Cardiac fibroblast (primary cell): Measurements from ENCODE around the gene CTPS1.

Source experiments
- DNase-seq, 2 donors: peaks; one replicate each; pipeline versions ENCODE4 v3.0.0 to v3.0.0-alpha.2; 2010; ENCODE audit warnings: low read depth in 2 of 2
- H3K4me3 ChIP-seq, 2 donors: replicated peaks in 1 of 2; 1 replicate in 1 of 2; 2 replicates in 1 of 2; pipeline ENCODE4 v1.5.1; 2011; ENCODE audit warnings: low read depth in 2 of 2, low read length in 2 of 2, mild to moderate bottlenecking in 2 of 2, moderate library complexity in 1 of 2
- CTCF ChIP-seq: IDR thresholded peaks from one replicate; pipeline ENCODE4 v1.5.1; 2011; ENCODE audit warnings: low read depth, mild to moderate bottlenecking, low read length, inconsistent platforms

CTPS1 gene

DNA sequence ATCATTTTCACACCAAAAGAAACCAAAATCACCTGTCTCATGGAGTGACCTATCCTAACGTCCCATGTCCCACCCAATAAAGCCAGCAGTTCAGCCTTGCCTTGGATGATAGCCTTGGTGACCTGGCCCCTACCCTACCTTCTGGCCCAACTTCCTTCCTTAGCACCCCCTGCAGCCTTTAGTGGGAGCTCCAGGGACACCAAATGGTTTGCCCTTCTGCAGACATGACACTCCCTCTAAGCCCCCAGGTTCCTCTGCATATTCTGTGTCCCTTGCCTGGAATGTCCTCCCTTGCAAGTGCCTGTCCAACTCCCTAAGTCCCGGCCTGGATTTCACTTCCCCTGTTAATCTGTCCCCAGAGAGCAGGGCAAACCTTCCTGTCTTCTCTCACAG lies 39.9 kb downstream of the CTPS1 start:
- DNase-seq: no peak
- TF ChIP-seq CTCF: no peak
- H3K4me3 ChIP-seq: no peak overlapping the region

DNA sequence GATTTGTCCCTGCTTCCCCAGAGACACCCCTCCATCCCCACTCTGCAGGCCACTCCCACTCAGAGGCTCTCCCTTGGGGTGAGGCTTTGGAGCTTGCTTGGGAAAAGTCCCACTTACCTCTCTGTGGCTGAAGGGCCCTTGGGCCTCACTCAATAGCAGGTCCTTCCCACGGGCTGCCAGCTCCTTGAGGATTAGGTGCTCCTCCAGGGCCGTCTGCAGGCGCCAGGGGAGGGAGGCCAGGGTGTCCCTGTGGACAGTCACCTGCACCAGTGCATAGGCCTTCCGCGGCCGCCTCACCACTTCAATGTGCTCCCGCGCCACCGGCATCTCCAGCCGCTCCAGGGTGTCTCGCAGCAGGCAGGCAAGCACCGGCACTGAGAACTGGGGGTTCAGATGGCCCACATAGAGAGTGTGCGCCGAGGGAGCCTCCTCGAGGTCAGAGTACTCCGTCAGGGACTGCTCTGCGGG lies 40.6 kb downstream of the CTPS1 start:
- DNase-seq: no peak
- H3K4me3 ChIP-seq: no peak overlapping the region
- no peak for TF ChIP-seq CTCF

DNA sequence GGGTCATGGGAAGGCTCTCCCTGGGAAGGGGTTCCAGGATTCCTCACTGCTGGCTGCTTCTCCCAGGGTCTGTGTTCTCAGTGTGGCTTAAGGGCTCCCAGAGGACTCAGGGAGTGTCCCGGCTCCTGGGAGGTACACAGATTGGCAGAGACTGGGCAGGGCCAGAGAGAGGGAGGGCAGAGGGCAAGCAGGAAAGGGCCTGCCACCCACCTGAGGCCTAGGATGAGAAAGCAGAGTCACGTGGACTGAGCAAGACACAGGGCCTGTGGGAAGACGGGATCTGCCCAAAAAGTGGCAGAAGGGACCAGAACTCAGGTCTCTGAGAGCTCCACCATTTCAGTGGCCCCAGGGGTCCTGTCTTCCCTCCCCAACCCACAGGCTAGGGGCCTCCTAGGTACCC lies 41.2 kb downstream of the CTPS1 start:
- no peak overlapping the region for H3K4me3 ChIP-seq
- DNase-seq: no peak
- TF ChIP-seq CTCF: no peak

DNA sequence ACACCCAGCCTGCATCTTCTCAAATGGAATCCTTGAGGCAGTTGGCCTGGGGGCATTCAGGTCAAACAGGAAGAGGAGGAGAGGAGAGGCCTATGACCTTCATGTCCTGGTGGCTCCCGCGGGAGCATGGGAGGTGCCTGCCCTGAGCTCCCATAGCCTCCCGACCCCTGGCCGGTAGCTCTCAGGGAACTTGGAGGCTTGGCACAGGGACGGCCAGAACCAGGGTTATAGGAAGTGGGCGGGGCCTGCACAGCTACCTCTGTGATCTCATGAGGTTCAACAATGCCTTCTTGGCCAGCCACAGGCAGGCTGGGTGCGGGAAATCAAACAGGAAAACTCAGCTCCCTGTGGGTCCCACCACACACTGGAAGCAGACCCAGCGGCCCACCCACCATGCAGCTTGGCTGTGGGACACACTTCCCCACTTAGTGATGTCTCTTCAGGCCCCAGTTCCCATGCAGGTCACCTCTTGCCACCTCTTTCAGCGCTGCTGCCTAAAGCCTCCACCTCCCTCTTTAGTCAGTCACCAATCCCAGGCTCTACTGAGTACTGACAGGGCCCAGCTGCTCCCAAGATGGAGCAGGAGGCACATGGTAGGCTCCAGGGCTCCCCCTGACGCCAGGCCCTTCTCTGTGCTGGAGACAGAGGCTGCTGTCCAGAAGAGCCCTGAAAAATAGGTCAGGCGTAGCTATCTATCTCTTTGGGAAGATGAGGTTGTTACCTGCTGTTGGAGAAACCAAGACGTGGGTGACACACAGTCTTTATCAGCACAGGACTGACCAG lies 42.2 kb downstream of the CTPS1 start, which contains the start of gene SLFNL1:
SLFNL1 (minus strand) TSS at position 200 of the 783 bp plus-strand sequence. CDS start 1,065 bp downstream, outside the sequence.
- no peak within 1 kb of the TSS for H3K4me3 ChIP-seq
- DNase-seq: peak; percentile 48 to 53
- peak; percentile 14 for TF ChIP-seq CTCF

GRCh38 chr1:41022424-41022823 lies 42.9 kb downstream of the CTPS1 start:
- TF ChIP-seq CTCF: no peak
- no peak overlapping the region for H3K4me3 ChIP-seq
- DNase-seq: no peak

DNA sequence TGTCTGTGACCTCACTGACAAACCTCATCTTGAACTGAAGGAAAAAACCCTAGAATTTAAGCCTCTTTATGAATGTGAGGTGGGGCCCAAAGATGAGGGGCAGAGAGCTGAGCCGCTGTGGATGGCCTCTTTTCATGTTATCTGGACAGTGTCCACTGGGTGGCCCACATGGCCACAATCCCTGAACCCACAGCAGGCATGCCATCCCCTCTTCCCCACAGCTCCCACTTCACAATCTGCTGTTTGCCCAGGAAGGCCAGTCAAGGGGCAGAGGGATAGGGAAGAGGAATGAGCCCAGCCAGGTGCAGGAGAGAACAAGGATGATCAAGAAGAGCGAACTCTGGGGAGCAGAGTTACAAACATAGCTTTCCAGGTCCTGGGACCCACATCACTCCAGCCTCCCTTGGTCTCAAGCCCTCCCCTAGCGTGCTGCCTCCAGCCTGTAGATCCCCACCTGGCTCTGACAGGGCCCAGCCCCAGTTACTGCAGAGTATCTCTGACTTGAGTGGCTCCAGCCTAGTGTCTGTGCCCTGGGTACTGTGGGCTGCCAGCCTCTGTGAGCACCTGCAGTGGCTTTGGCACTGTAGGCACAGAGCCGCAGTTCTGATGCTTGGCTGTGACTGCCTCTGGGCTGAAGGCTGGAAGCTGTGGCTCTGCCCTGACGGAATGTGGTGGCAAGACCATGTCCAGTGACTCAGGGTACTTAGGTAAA lies 43.9 kb downstream of the CTPS1 start:
- peak; percentile 46 for TF ChIP-seq CTCF
- H3K4me3 ChIP-seq: no peak overlapping the region
- peak; percentile 27 to 34 for DNase-seq
